K562 (cell line): ENCODE measurements around the gene TGFBR3L. TPM values are rescaled to one million over a fixed set of nuclear protein-coding genes. Genes with fewer than 3 reads are reported as not detected.

Experiments
- CCAR2 ChIP-seq: fragments of 200-400 bp; formaldehyde crosslinking; IDR thresholded peaks from 2 replicates; pipeline ENCODE4 v1.6.1; 2017; ENCODE audit warnings: mild to moderate bottlenecking, low read depth, low read length
- HMGN3 ChIP-seq: IDR thresholded peaks from 2 replicates; pipeline ENCODE4 v1.6.1; 2011; ENCODE audit warnings: borderline replicate concordance, low read depth, mild to moderate bottlenecking, mixed read lengths, low read length; ENCODE audit not compliant: insufficient read length; ENCODE audit errors: extremely low read depth
- PTBP1 ChIP-seq: fragments of 200-400 bp; formaldehyde crosslinking; IDR thresholded peaks from 2 replicates; pipeline ENCODE4 v1.6.1; 2017; ENCODE audit warnings: low read depth, low read length
- SMAD2 ChIP-seq: fragments of 150-350 bp; IDR thresholded peaks from 2 replicates; pipeline ENCODE4 v1.6.1; 2014; ENCODE audit warnings: low read depth, mild to moderate bottlenecking, low read length
- U2AF2 ChIP-seq: fragments of 200-400 bp; formaldehyde crosslinking; optimal IDR thresholded peaks from 2 replicates; pipeline ENCODE3; 2017; ENCODE audit warnings: low read depth, mild to moderate bottlenecking, low read length
- ZNF282 ChIP-seq: sonication (generic); formaldehyde crosslinking; IDR thresholded peaks from 2 replicates; pipeline ENCODE4 v1.8.1; 2023; ENCODE audit warnings: missing genetic modification reagents
- polyA plus RNA-seq, 8 experiments: library from polyadenylated mRNA; depleted of rRNA in 4 of 8; stranded (reverse) in 5 of 8; unstranded in 3 of 8; fragments of >200 nt; fragmentation: Nextera tagmentation in 2 of 8; fragmentation: Illumina TruSeq in 1 of 8; extraction: Ambion mirVana in 2 of 8; extraction: Trizol in 1 of 8; gene quantifications; 2 replicates each; pipeline versions ENCODE4 v1.2.1 to v1.2.3, GENCODE V29; 2011 to 2014; ENCODE audit warnings: inconsistent platforms in 1 of 8, missing spikeins in 1 of 8
- total RNA-seq, 7 experiments: library from RNA; depleted of rRNA in 6 of 7; stranded (reverse); fragments of >200 nt in 6 of 7; fragmentation: Illumina TruSeq in 2 of 7; extraction: Trizol in 2 of 7; gene quantifications; 2 replicates each; pipeline versions ENCODE4 v1.2.1 to v1.2.3, GENCODE V29; 2011 to 2021; ENCODE audit warnings: low replicate concordance in 1 of 7
- TF ChIP-seq, protein P1 (sequence below): fragments of 150-350 bp; IDR thresholded peaks from 2 replicates; pipeline ENCODE4 v1.6.1; 2014; ENCODE audit warnings: low read depth, mild to moderate bottlenecking, low read length, borderline replicate concordance
- TF ChIP-seq, protein P2 (sequence below), 3 experiments: IDR thresholded peaks in 2 of 3; conservative IDR thresholded peaks in 1 of 3; 2 replicates each; pipeline ENCODE4 v1.5.1; 2011 to 2012; ENCODE audit warnings: low read length in 3 of 3, mild to moderate bottlenecking in 3 of 3, control low read depth in 2 of 3, improper control_type of control experiment in 1 of 3, inconsistent platforms in 1 of 3, low read depth in 1 of 3, mixed read lengths in 1 of 3, moderate library complexity in 1 of 3; ENCODE audit not compliant: insufficient read depth in 2 of 3
- TF ChIP-seq, protein P3 (sequence below): sonication (generic); formaldehyde crosslinking; IDR thresholded peaks from 2 replicates; pipeline ENCODE4 v1.8.1; 2022; ENCODE audit warnings: missing genetic modification reagents
- TF ChIP-seq, protein P4 (sequence below), 2 experiments: fragments of 450-650 bp; IDR thresholded peaks; 2 replicates each; pipeline ENCODE4 v1.6.1; 2016; ENCODE audit warnings: mild to moderate bottlenecking in 2 of 2, borderline replicate concordance in 1 of 2, low read depth in 1 of 2, moderate library complexity in 1 of 2

The TGFBR3L gene
- total and polyA plus RNA-seq, 9 of the 15 experiments (the other 6 are each of a cell fraction or from before 2014, with no cell fraction given), result not detected

DNA sequence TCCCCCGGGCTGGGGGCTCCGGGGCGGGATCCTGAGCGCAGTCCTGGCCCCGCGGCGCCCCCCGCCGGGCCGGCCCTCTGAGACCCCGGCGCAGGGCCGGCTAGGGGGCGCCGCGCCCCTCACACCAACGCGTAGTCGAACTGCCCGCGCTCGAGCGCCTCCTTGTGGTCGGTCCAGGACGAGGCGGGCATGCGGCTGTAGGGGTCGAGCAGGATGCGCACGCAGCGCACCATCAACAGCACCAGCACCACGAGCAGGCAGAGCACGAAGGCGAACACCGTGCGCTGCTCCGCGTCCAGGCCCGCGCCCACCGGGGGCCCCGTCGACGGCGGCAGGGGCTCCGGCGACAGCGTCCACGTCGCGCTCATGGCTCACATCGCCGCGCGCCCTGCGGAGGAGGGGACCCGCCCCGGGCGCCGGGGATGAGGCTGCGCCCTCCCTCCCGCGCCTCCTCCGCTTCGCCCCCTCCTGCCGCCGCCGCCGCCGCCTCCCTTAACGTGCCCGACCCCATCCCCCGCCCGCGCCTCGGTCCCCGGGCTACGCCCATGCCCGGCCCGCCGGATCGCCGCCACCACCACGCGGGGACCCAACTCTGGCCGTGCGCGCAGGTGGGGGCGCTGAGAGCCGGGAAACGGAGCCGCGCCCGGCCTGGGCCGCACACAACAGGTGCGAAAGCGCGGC is 10.7 kb downstream of the TGFBR3L start (continued):
- TF ChIP-seq, protein P1, sequence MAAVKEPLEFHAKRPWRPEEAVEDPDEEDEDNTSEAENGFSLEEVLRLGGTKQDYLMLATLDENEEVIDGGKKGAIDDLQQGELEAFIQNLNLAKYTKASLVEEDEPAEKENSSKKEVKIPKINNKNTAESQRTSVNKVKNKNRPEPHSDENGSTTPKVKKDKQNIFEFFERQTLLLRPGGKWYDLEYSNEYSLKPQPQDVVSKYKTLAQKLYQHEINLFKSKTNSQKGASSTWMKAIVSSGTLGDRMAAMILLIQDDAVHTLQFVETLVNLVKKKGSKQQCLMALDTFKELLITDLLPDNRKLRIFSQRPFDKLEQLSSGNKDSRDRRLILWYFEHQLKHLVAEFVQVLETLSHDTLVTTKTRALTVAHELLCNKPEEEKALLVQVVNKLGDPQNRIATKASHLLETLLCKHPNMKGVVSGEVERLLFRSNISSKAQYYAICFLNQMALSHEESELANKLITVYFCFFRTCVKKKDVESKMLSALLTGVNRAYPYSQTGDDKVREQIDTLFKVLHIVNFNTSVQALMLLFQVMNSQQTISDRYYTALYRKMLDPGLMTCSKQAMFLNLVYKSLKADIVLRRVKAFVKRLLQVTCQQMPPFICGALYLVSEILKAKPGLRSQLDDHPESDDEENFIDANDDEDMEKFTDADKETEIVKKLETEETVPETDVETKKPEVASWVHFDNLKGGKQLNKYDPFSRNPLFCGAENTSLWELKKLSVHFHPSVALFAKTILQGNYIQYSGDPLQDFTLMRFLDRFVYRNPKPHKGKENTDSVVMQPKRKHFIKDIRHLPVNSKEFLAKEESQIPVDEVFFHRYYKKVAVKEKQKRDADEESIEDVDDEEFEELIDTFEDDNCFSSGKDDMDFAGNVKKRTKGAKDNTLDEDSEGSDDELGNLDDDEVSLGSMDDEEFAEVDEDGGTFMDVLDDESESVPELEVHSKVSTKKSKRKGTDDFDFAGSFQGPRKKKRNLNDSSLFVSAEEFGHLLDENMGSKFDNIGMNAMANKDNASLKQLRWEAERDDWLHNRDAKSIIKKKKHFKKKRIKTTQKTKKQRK, result no peak
- TF ChIP-seq ZNF282 (CRISPR knock-in tag), result peak; percentile 86; the same call in 1 of the 2 replicates
- no peak for TF ChIP-seq CCAR2
- peak; percentile 22 for TF ChIP-seq HMGN3
- no peak for TF ChIP-seq SMAD2
- no peak for TF ChIP-seq U2AF2
- TF ChIP-seq, protein P2, sequence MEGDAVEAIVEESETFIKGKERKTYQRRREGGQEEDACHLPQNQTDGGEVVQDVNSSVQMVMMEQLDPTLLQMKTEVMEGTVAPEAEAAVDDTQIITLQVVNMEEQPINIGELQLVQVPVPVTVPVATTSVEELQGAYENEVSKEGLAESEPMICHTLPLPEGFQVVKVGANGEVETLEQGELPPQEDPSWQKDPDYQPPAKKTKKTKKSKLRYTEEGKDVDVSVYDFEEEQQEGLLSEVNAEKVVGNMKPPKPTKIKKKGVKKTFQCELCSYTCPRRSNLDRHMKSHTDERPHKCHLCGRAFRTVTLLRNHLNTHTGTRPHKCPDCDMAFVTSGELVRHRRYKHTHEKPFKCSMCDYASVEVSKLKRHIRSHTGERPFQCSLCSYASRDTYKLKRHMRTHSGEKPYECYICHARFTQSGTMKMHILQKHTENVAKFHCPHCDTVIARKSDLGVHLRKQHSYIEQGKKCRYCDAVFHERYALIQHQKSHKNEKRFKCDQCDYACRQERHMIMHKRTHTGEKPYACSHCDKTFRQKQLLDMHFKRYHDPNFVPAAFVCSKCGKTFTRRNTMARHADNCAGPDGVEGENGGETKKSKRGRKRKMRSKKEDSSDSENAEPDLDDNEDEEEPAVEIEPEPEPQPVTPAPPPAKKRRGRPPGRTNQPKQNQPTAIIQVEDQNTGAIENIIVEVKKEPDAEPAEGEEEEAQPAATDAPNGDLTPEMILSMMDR (IDR thresholded peaks at IDR 0.05 in 2 of 3, conservative IDR thresholded peaks at IDR 0.05 in 1 of 3; ENCODE audit: insufficient read depth in 2 of 3, low read depth in 1 of 3, low read length in 3 of 3), result peak; percentile 90 to 98 (median 93)
- 0 out of 2 replicates have a peak, but pooled peaks have one; percentile 19 for TF ChIP-seq PTBP1
- TF ChIP-seq, protein P3, sequence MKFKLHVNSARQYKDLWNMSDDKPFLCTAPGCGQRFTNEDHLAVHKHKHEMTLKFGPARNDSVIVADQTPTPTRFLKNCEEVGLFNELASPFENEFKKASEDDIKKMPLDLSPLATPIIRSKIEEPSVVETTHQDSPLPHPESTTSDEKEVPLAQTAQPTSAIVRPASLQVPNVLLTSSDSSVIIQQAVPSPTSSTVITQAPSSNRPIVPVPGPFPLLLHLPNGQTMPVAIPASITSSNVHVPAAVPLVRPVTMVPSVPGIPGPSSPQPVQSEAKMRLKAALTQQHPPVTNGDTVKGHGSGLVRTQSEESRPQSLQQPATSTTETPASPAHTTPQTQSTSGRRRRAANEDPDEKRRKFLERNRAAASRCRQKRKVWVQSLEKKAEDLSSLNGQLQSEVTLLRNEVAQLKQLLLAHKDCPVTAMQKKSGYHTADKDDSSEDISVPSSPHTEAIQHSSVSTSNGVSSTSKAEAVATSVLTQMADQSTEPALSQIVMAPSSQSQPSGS (CRISPR knock-in tag), result no peak; the same call in 1 of the 2 replicates
- TF ChIP-seq, protein P4, sequence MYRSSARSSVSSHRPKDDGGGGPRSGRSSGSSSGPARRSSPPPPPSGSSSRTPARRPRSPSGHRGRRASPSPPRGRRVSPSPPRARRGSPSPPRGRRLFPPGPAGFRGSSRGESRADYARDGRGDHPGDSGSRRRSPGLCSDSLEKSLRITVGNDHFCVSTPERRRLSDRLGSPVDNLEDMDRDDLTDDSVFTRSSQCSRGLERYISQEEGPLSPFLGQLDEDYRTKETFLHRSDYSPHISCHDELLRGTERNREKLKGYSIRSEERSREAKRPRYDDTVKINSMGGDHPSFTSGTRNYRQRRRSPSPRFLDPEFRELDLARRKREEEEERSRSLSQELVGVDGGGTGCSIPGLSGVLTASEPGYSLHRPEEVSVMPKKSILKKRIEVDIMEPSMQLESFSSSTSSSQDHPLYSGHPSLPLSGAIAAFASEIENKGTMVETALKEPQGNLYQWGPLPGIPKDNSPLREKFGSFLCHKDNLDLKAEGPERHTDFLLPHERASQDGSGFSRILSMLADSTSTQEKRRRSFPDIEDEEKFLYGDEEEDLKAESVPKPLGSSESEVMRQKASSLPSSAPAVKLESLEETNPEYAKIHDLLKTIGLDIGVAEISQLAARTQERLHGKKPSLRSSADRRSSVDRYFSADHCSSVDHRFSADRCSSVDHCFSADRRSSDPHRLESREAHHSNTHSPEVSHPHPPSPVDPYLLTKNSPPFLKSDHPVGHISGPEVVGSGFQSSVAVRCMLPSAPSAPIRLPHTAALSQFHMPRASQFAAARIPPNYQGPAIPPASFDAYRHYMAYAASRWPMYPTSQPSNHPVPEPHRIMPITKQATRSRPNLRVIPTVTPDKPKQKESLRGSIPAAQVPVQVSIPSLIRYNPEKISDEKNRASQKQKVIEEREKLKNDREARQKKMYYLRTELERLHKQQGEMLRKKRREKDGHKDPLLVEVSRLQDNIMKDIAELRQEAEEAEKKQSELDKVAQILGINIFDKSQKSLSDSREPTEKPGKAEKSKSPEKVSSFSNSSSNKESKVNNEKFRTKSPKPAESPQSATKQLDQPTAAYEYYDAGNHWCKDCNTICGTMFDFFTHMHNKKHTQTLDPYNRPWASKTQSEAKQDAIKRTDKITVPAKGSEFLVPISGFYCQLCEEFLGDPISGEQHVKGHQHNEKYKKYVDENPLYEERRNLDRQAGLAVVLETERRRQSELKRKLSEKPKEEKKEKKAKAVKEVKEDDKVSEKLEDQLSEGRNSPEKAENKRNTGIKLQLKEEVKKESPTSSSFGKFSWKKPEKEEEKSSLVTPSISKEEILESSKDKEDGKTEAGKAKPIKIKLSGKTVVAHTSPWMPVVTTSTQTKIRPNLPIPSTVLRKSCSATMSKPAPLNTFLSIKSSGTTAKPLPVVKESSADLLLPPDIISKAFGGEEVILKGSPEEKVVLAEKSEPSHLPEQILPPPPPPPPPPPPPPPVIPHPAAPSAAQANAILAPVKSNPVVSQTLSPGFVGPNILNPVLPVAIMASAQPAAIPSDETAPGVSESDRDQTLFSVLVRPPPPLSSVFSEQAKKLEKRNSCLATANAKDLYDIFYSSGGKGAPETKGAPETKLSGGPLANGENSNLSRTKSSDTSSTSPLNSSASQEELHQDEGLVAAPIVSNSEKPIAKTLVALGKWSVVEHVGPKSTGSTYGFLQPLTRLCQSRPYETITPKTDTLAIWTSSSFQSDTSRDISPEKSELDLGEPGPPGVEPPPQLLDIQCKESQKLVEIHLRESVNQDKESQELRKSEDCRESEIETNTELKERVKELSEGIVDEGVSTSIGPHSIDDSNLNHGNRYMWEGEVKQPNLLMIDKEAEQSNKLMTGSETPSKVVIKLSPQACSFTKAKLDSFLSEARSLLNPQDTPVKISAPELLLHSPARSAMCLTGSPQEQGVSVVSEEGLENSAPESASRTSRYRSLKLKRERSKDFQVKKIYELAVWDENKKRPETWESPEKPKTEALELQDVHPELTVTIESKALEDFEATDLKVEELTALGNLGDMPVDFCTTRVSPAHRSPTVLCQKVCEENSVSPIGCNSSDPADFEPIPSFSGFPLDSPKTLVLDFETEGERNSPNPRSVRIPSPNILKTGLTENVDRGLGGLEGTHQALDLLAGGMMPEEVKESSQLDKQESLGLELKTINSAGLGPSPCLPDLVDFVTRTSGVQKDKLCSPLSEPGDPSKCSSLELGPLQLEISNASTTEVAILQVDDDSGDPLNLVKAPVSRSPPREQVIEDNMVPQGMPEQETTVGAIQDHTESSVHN (IDR thresholded peaks at IDR 0.05; ENCODE audit: borderline replicate concordance in 1 of 2, low read depth in 1 of 2), result no peak
